ENCODE results near the gene MYLK. TPM values are rescaled to one million over a fixed set of nuclear protein-coding genes. Genes with fewer than 3 reads are reported as not detected.

Gene MYLK
- total and polyA plus RNA-seq, 8 donors, result 35.1 to 916 (median 340) TPM

- H3K36me3 ChIP-seq, result peaks cover 6 to 78% (median 45%) of the 10 kb centered on the region in 4 donors
Measured at GRCh38 chr3:123926396-123926795, 42.3 kb upstream of the MYLK start.

DNA sequence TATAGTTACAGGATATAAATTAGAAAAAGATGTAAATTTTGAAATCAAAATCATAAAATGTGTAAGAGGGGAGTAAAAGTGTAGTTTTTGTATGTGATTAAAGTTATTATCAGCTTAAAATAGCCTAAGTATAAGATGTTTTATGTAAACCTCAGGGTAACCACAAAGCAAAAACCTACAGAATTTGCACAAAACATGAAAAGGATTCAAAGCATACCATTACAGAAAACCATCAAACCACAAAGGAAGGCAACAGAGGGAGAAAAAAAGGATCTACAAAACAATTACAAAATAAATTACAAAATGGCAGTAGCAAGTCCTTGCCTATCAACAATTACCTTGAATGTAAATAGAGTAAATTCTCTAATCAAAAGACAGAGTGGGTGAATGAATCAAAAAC is 36.7 kb upstream of the MYLK start:
- H3K27me3 ChIP-seq, result no peaks in the 10 kb centered on the region
- DNase-seq, result no peak
- intact Hi-C loops (cut with DNase I; ENCODE audit: low total_unique reads), result no loop called here
- TF ChIP-seq EP300 (IDR thresholded peaks at IDR 0.05) (no peak), POLR2AphosphoS5 (IDR thresholded peaks at IDR 0.05) (no peak), POLR2A (IDR thresholded peaks at IDR 0.05) (no peak), CTCF (IDR thresholded peaks at IDR 0.05) (no peak)
- no peak overlapping the region for H3K27ac ChIP-seq
- no peak overlapping the region for H3K4me3 ChIP-seq
- H3K4me1 ChIP-seq, result no peaks in the 10 kb centered on the region
- peaks cover 0 to 33% (median 22%) of the 10 kb centered on the region in 4 donors for H3K9me3 ChIP-seq
- H3K36me3 ChIP-seq, result peaks cover 0 to 68% (median 42%) of the 10 kb centered on the region in 4 donors

More at GRCh38 chr3:123926396-123926795, 42.3 kb upstream of the MYLK start:
- no peak for DNase-seq
- H3K27ac ChIP-seq, result no peak overlapping the region
- H3K27me3 ChIP-seq, result no peaks in the 10 kb centered on the region
- H3K4me3 ChIP-seq, result no peak overlapping the region
- TF ChIP-seq EP300 (IDR thresholded peaks at IDR 0.05) (no peak), CTCF (IDR thresholded peaks at IDR 0.05) (no peak)
- peaks cover 0 to 18% (median 6%) of the 10 kb centered on the region in 4 donors for H3K9me3 ChIP-seq
- intact Hi-C loops (cut with DNase I; ENCODE audit: low total_unique reads), result no loop called here
- no peaks in the 10 kb centered on the region for H3K4me1 ChIP-seq

DNA sequence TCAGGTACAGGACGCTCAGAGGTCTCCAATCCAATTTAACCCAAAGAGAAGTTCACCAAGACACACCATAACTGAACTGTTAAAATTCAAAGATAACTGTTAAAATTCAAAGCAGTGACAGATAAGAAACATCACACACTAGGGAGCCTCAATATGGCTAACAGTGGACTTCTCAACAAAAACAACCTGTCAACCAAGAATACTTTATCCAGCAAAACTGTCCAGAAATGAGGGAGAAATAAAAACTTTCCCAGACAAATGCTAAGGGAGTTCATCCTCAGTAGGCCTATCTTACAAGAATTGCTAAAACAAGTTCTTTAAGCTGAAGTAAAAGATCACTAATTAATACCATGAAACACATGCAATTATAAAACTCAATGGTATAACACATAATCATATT is 36.3 kb upstream of the MYLK start:
- Histone ChIP-seq H3K9me3 (peaks cover 0 to 33% (median 22%) of the 10 kb centered on the region in 4 donors), H3K4me3 (no peak overlapping the region), H3K4me1 (no peaks in the 10 kb centered on the region), H3K27me3 (no peaks in the 10 kb centered on the region), H3K27ac (no peak overlapping the region), H3K36me3 (peaks cover 0 to 63% (median 39%) of the 10 kb centered on the region in 4 donors)
- no peak for DNase-seq
- TF ChIP-seq POLR2AphosphoS5 (IDR thresholded peaks at IDR 0.05), result no peak
- TF ChIP-seq CTCF (IDR thresholded peaks at IDR 0.05), result no peak
- TF ChIP-seq EP300 (IDR thresholded peaks at IDR 0.05), result no peak
- no peak for TF ChIP-seq POLR2A (IDR thresholded peaks at IDR 0.05)
- intact Hi-C loops (cut with DNase I; ENCODE audit: low total_unique reads), result no loop called here
- WGBS, 5 donors, result 97 to 100% (median 100%) methylated on average over 1 of the region's 1 CpG

- 90 to 98% (median 94%) methylated on average over 3 of the region's 3 CpGs for WGBS, 5 donors
- Histone ChIP-seq H3K27ac (no peak overlapping the region), H3K9me3 (peaks cover 0 to 33% (median 22%) of the 10 kb centered on the region in 4 donors), H3K4me3 (no peak overlapping the region), H3K27me3 (no peaks in the 10 kb centered on the region), H3K4me1 (no peaks in the 10 kb centered on the region), H3K36me3 (peaks cover 0 to 60% (median 39%) of the 10 kb centered on the region in 4 donors)
- no peak for DNase-seq
- TF ChIP-seq POLR2A (IDR thresholded peaks at IDR 0.05) (no peak), EP300 (IDR thresholded peaks at IDR 0.05) (no peak), POLR2AphosphoS5 (IDR thresholded peaks at IDR 0.05) (no peak), CTCF (IDR thresholded peaks at IDR 0.05) (no peak)
- intact Hi-C loops (cut with DNase I; ENCODE audit: low total_unique reads), result no loop called here
Measured at GRCh38 chr3:123919353-123919752, 35.2 kb upstream of the MYLK start.

All from stomach (tissue), 9 donors.